Caco-2 (cell line): ENCODE data around the gene COL8A1. TPM values are rescaled to one million over a fixed set of nuclear protein-coding genes. Genes with fewer than 3 reads are reported as not detected.

Source experiments
- BruUV-seq: library from RNA; stranded (reverse); fragments of 400-500 nt; replicated peaks from 2 replicates; lab custom pipeline; 2021; lab: Mats Ljungman, UMichigan
- CTCF ChIA-PET: fragments of 300-600 bp; sonication (Branson Sonifier 250); formaldehyde crosslinking; loops from one replicate; lab custom pipeline; 2022; ENCODE audit warnings: antibody characterized with exemption; lab: Charles Lee
- POLR2A ChIA-PET: fragments of 300-600 bp; sonication (Branson Sonifier 250); formaldehyde crosslinking; loops from one replicate; lab custom pipeline; 2022; ENCODE audit warnings: antibody characterized with exemption; lab: Charles Lee
- DNase-seq, 2 experiments: peaks; one replicate each; pipeline versions ENCODE4 v3.0.0 to v3.0.0-alpha.2; 2020 to 2022
- H3K27me3 ChIP-seq: replicated peaks from 2 replicates; pipeline ENCODE4 v1.6.0; 2011; ENCODE audit warnings: low read length; ENCODE audit not compliant: control insufficient read depth, insufficient read depth
- H3K36me3 ChIP-seq: 2 replicates; pipeline ENCODE4 v1.5.1; 2011; ENCODE audit warnings: low read length; ENCODE audit not compliant: control insufficient read depth, insufficient read depth
- H3K4me1 ChIP-seq: fragments of 250-450 bp; sonication (Bioruptor Pico); 2 replicates; pipeline ENCODE4 v1.5.1; 2020; ENCODE audit warnings: mild to moderate bottlenecking
- H3K4me3 ChIP-seq: 2 replicates; pipeline ENCODE4 v1.5.1; 2011; ENCODE audit warnings: low read depth, mild to moderate bottlenecking, control low read depth, low read length
- H3K9me3 ChIP-seq: fragments of 250-450 bp; sonication (Bioruptor Pico); 2 replicates; pipeline ENCODE4 v1.5.1; 2020; ENCODE audit warnings: mild to moderate bottlenecking, moderate library complexity
- H3K27ac Mint-ChIP-seq: one replicate; pipeline ENCODE4 v1.8.0; 2022; ENCODE audit warnings: mixed read lengths; ENCODE audit not compliant: unreplicated experiment
- H3K27me3 Mint-ChIP-seq: one replicate; pipeline ENCODE4 v1.8.0; 2022; ENCODE audit warnings: mixed read lengths; ENCODE audit not compliant: insufficient read depth, unreplicated experiment
- H3K36me3 Mint-ChIP-seq: one replicate; pipeline ENCODE4 v1.8.0; 2022; ENCODE audit warnings: mild to moderate bottlenecking, mixed read lengths; ENCODE audit not compliant: insufficient read depth, unreplicated experiment
- H3K4me1 Mint-ChIP-seq: one replicate; pipeline ENCODE4 v1.8.0; 2022; ENCODE audit warnings: low read depth, mixed read lengths; ENCODE audit not compliant: unreplicated experiment
- H3K4me3 Mint-ChIP-seq: one replicate; pipeline ENCODE4 v1.8.0; 2022; ENCODE audit warnings: mild to moderate bottlenecking, moderate library complexity, mixed read lengths; ENCODE audit not compliant: unreplicated experiment
- H3K9me3 Mint-ChIP-seq: one replicate; pipeline ENCODE4 v1.8.0; 2022; ENCODE audit warnings: mixed read lengths; ENCODE audit not compliant: unreplicated experiment
- CTCF ChIP-seq, 2 experiments: fragments of 200-600 bp in 1 of 2; IDR thresholded peaks; 1 replicate in 1 of 2; 2 replicates in 1 of 2; pipeline versions ENCODE4 v1.5.1 to v1.8.0; 2011 to 2022; ENCODE audit warnings: antibody characterized with exemption in 1 of 2, control low read depth in 1 of 2, inconsistent platforms in 1 of 2, low read depth in 1 of 2, low read length in 1 of 2, mild to moderate bottlenecking in 1 of 2, moderate library complexity in 1 of 2; ENCODE audit not compliant: insufficient read depth in 1 of 2, severe bottlenecking in 1 of 2, unreplicated experiment in 1 of 2
- intact Hi-C: fragments of 100-400 bp; cut with micrococcal nuclease; formaldehyde crosslinking; loops from one replicate; pipeline ENCODE4 v1.10.0; 2022; ENCODE audit not compliant: unreplicated experiment
- total RNA-seq: library from RNA; stranded (reverse); gene quantifications from 2 replicates; pipeline ENCODE4 v1.2.3, GENCODE V29; 2022

The COL8A1 gene
- total RNA-seq, 1 experiment from 2014 or later = not detected

- H3K4me3 Mint-ChIP-seq = no peak overlapping the region
- POLR2A ChIA-PET = no interaction called here
- intact Hi-C loops = no loop called here
- Histone ChIP-seq H3K27me3 (no peaks in the 10 kb centered on the region), H3K4me1 (peaks cover 12% of the 10 kb centered on the region; the same call in 1 of the 2 replicates), H3K4me3 (no peak overlapping the region), H3K9me3 (no peaks in the 10 kb centered on the region), H3K36me3 (peaks cover 6% of the 10 kb centered on the region)
- no peak for DNase-seq
- no TSS peak for BruUV-seq
- H3K4me1 Mint-ChIP-seq = peaks cover 6% of the 10 kb centered on the region
- no peaks in the 10 kb centered on the region for H3K27me3 Mint-ChIP-seq
- no peaks in the 10 kb centered on the region for H3K9me3 Mint-ChIP-seq
- H3K36me3 Mint-ChIP-seq = no peaks in the 10 kb centered on the region
- CTCF ChIA-PET = interaction anchor here (0.6 kb wide), 1 partner anchor 408 kb away, joined by 3 read pairs; no protein-coding TSS in a partner anchor
- H3K27ac Mint-ChIP-seq = no peak overlapping the region
- no peak for TF ChIP-seq CTCF (IDR thresholded peaks at IDR 0.05; ENCODE audit: insufficient read depth in 1 of 2, low read depth in 1 of 2, low read length in 1 of 2, severe bottlenecking in 1 of 2, unreplicated experiment in 1 of 2)
Observed at GRCh38 chr3:99846477-99847160, 208.2 kb downstream of the COL8A1 start.

GRCh38 chr3:99848433-99848832 is 210.0 kb downstream of the COL8A1 start:
- no peaks in the 10 kb centered on the region for H3K9me3 ChIP-seq
- Mint-ChIP-seq H3K27ac (no peak overlapping the region), H3K9me3 (no peaks in the 10 kb centered on the region), H3K27me3 (no peaks in the 10 kb centered on the region), H3K4me3 (no peak overlapping the region), H3K4me1 (no peaks in the 10 kb centered on the region), H3K36me3 (peaks cover 9% of the 10 kb centered on the region)
- TF ChIP-seq CTCF (IDR thresholded peaks at IDR 0.05; ENCODE audit: insufficient read depth in 1 of 2, low read depth in 1 of 2, low read length in 1 of 2, severe bottlenecking in 1 of 2, unreplicated experiment in 1 of 2) = no peak
- intact Hi-C loops = no loop called here
- BruUV-seq = no TSS peak
- ChIA-PET CTCF (no interaction called here), POLR2A (no interaction called here)
- no peaks in the 10 kb centered on the region for H3K27me3 ChIP-seq
- peaks cover 7% of the 10 kb centered on the region; the same call in 1 of the 2 replicates for H3K4me1 ChIP-seq
- no peak for DNase-seq
- H3K36me3 ChIP-seq = peaks cover 6% of the 10 kb centered on the region
- no peak overlapping the region for H3K4me3 ChIP-seq

Other genes with a start within 250 kb of the COL8A1 start
- gene CMSS1, start 179.3 kb downstream of the COL8A1 start, total RNA-seq = 36.3 and 54.4 TPM in 2 replicates